OCI-LY3 (cell line): Measurements from ENCODE around the gene ROR2.

ENCODE experiments used
- EZH2phosphoT487 ChIP-seq: fragments of 200-600 bp; shearing (Covaris generic); IDR thresholded peaks from 2 replicates; pipeline ENCODE4 v1.6.1; 2018; ENCODE audit warnings: antibody characterized with exemption, mixed run types, low read depth
- TF ChIP-seq, protein P1 (sequence below): fragments of 200-600, 300-600 bp; sonication (generic); IDR thresholded peaks from 2 replicates; pipeline ENCODE4 v1.5.1; 2014; ENCODE audit warnings: antibody characterized with exemption, low read length, low read depth

- TF ChIP-seq, protein P1, sequence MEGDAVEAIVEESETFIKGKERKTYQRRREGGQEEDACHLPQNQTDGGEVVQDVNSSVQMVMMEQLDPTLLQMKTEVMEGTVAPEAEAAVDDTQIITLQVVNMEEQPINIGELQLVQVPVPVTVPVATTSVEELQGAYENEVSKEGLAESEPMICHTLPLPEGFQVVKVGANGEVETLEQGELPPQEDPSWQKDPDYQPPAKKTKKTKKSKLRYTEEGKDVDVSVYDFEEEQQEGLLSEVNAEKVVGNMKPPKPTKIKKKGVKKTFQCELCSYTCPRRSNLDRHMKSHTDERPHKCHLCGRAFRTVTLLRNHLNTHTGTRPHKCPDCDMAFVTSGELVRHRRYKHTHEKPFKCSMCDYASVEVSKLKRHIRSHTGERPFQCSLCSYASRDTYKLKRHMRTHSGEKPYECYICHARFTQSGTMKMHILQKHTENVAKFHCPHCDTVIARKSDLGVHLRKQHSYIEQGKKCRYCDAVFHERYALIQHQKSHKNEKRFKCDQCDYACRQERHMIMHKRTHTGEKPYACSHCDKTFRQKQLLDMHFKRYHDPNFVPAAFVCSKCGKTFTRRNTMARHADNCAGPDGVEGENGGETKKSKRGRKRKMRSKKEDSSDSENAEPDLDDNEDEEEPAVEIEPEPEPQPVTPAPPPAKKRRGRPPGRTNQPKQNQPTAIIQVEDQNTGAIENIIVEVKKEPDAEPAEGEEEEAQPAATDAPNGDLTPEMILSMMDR: no peak
- no peak for TF ChIP-seq EZH2phosphoT487
Measured at GRCh38 chr9:91657501-91657900, 292.5 kb downstream of the ROR2 start.
